Nephron progenitor cell (in vitro differentiated cells): Measurements from ENCODE around the gene CIAO2A.

Experiments used
- DNase-seq: peaks from one replicate; pipeline ENCODE4 v3.0.0; 2021
- H3K27ac Mint-ChIP-seq: 2 replicates; pipeline ENCODE4 v1.8.0; 2021; ENCODE audit warnings: mild to moderate bottlenecking, moderate library complexity, mixed read lengths
- H3K27me3 Mint-ChIP-seq: 2 replicates; pipeline ENCODE4 v1.8.0; 2021; ENCODE audit warnings: mild to moderate bottlenecking, low read depth, mixed read lengths; ENCODE audit not compliant: poor library complexity
- H3K36me3 Mint-ChIP-seq: 2 replicates; pipeline ENCODE4 v1.8.0; 2021; ENCODE audit warnings: low read depth, mixed read lengths
- H3K4me1 Mint-ChIP-seq: 2 replicates; pipeline ENCODE4 v1.8.0; 2021; ENCODE audit warnings: mixed read lengths
- H3K4me3 Mint-ChIP-seq: 2 replicates; pipeline ENCODE4 v1.8.0; 2021; ENCODE audit warnings: mild to moderate bottlenecking, moderate library complexity, mixed read lengths
- H3K9me3 Mint-ChIP-seq: 2 replicates; pipeline ENCODE4 v1.8.0; 2021; ENCODE audit warnings: mild to moderate bottlenecking, moderate library complexity, mixed read lengths
- TF ChIP-seq, protein P1 (sequence below): fragments of 200-600 bp; sonication (generic); IDR thresholded peaks from 2 replicates; pipeline ENCODE4 v1.5.0; 2021; ENCODE audit warnings: antibody characterized with exemption

The CIAO2A gene

DNA sequence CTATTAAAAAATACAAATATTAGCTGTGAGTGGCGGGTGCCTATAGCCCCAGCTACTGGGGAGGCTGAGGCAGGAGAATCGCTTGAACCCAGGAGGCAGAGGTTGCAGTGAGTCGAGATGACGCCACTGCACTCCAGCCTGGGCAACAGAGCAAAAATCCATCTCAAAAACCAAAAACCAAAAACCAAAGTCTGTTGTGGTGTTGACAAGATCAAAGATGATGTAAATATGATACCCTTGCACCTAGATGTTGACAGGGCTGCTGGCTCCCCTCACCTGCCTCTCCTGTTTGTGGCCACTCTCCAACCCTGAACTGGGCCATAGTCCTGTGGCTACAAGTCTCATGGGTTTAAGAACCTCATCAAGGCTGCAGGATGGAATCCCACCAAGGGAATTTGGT, 63.5 kb downstream of the CIAO2A start:
- Mint-ChIP-seq H3K27me3 (peaks cover 10% of the 10 kb centered on the region), H3K4me1 (no peaks in the 10 kb centered on the region)

DNA sequence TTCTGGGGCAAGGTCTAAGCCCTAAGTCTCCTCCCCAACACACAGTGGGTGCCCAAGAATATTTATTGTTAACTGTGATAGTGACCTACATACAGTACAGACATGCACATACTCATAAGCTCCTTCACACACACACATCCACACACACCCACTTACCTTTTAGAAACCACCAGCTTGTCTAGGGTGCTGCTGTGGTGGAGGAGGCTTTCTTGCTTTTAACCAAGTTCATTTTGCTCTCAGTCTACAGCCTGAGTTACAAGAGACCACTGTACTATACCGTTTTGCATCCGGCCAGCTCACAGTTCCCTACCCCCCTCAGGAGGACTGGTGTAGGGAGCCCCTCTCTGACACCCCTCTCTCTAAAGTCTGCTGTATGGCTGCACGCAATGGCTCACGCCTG, 64.0 kb downstream of the CIAO2A start:
- no peaks in the 10 kb centered on the region for H3K4me1 Mint-ChIP-seq
- TF ChIP-seq, protein P1, sequence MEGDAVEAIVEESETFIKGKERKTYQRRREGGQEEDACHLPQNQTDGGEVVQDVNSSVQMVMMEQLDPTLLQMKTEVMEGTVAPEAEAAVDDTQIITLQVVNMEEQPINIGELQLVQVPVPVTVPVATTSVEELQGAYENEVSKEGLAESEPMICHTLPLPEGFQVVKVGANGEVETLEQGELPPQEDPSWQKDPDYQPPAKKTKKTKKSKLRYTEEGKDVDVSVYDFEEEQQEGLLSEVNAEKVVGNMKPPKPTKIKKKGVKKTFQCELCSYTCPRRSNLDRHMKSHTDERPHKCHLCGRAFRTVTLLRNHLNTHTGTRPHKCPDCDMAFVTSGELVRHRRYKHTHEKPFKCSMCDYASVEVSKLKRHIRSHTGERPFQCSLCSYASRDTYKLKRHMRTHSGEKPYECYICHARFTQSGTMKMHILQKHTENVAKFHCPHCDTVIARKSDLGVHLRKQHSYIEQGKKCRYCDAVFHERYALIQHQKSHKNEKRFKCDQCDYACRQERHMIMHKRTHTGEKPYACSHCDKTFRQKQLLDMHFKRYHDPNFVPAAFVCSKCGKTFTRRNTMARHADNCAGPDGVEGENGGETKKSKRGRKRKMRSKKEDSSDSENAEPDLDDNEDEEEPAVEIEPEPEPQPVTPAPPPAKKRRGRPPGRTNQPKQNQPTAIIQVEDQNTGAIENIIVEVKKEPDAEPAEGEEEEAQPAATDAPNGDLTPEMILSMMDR, result no peak
- H3K27ac Mint-ChIP-seq, result peak overlapping the region; percentile 67
- no peaks in the 10 kb centered on the region for H3K36me3 Mint-ChIP-seq
- H3K9me3 Mint-ChIP-seq, result no peaks in the 10 kb centered on the region
- H3K4me3 Mint-ChIP-seq, result no peak overlapping the region
- no peak for DNase-seq
- H3K27me3 Mint-ChIP-seq, result peaks cover 10% of the 10 kb centered on the region

More for the DNA sequence above, 63.5 kb downstream of the CIAO2A start:
- no peak overlapping the region for H3K27ac Mint-ChIP-seq
- TF ChIP-seq, protein P1, result no peak
- no peak overlapping the region for H3K4me3 Mint-ChIP-seq
- no peaks in the 10 kb centered on the region for H3K36me3 Mint-ChIP-seq
- no peaks in the 10 kb centered on the region for H3K9me3 Mint-ChIP-seq
- no peak for DNase-seq

DNA sequence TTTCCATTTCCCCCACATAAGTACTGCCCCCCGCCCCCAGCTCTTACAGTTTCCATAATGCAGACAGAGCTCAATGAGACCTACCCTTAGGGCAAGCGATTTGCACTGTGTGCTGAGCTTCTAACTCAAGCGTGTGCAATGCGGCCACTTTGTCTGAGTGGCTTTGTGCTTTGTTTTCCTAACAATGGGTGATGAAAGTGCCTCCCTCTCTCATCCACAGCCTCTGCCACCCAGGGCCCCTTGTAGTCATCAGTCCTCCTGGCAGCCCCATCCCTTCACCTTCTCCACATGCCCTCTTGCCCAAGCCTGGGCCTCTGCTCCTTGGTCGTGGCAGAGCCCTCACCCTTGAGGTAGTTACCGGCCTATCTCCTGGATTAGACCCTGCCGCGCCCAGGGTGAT, 64.5 kb downstream of the CIAO2A start:
- no peak for DNase-seq
- H3K27ac Mint-ChIP-seq, result peak overlapping the region; percentile 67
- no peaks in the 10 kb centered on the region for H3K36me3 Mint-ChIP-seq
- TF ChIP-seq, protein P1, result no peak
- H3K4me1 Mint-ChIP-seq, result no peaks in the 10 kb centered on the region
- peaks cover 14% of the 10 kb centered on the region for H3K27me3 Mint-ChIP-seq
- no peak overlapping the region for H3K4me3 Mint-ChIP-seq
- no peaks in the 10 kb centered on the region for H3K9me3 Mint-ChIP-seq

DNA sequence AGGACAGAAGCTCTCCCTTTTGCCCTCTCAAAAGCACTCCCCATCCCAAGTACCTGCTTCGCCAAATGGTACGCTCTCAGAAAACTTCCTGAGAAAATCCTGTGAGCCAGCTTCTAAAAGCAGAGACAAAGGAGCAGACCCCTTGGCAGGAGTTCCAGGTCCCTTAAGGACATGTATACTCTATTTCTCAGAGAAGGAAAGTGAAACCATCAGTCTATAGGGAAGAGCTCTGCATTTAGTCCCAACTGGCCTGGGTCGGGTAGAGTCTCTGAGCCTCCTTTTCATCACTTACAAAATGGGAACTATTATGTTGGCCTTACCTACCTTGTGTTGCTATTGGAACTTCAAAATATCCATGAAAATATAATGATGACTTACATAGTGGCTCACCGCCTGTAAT, 67.0 kb downstream of the CIAO2A start:
- Mint-ChIP-seq H3K9me3 (no peaks in the 10 kb centered on the region), H3K4me1 (peaks cover 13% of the 10 kb centered on the region), H3K4me3 (no peak overlapping the region), H3K27me3 (peaks cover 18% of the 10 kb centered on the region), H3K36me3 (no peaks in the 10 kb centered on the region), H3K27ac (no peak overlapping the region)
- no peak for DNase-seq
- TF ChIP-seq, protein P1, result no peak

DNA sequence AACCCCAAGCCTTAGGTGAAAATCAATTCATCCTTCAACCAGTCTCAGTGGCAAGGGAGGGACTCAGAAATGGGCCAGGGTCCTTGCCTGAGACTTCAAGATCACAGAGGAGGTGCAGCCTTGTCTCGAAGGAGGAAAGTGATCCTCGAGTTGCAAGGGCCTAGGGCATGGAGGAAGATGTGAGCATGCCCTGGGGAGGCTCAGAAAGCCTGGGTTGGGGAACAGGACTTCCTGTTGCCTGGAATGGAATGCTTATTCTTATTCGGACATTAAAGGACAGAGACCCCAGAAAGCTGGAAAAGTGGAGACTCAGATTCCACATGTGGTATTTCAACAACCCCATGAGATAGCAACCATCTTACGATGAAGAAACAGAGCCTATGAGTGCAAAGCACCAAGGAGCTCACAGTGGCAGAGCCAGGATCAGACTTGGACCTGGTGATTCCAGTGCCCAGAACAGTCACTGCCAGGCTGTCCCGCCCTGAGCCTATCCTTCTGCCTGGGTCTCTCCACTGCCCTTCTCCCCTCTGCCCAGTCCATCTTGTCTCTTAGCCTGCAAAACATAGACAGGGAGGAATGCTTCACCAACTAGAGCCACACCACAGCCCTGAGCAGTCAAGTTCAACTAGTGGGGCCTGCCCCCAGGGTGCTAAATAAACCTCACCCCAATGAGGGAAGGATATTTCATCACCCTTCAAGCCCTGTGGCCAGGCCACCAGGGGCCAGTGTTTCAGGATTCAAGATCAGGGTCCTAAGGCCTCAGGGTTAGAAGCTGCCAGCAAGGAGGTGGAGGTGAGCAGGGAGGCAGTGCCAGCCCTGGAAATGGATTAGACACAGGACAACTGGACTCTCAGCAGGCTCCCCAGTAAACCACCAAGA, 69.2 kb downstream of the CIAO2A start:
- no peak overlapping the region for H3K27ac Mint-ChIP-seq
- peaks cover 9% of the 10 kb centered on the region for H3K36me3 Mint-ChIP-seq
- peaks cover 18% of the 10 kb centered on the region for H3K27me3 Mint-ChIP-seq
- H3K9me3 Mint-ChIP-seq, result peaks cover 10% of the 10 kb centered on the region
- H3K4me1 Mint-ChIP-seq, result peaks cover 13% of the 10 kb centered on the region
- TF ChIP-seq, protein P1, result no peak
- no peak overlapping the region for H3K4me3 Mint-ChIP-seq
- no peak for DNase-seq

DNA sequence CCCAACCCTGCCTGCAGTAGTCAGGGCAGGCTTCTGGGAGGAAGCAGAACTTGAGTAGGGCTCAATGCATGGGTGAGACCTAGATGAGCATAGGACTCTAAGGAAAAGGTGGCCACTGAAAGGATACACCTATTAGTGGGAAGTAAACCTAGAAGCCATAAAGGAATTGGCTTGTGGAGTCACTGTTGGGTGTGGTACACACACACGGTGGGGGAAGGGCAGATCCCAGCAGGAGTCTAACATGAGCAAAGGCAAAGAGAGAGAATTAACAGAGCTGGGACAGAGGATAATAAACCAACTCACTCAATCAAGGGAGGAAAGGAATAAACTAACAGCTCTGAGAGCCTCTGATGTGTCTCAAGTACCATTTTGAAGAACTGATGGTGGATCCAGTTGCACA, 70.4 kb downstream of the CIAO2A start:
- no peak overlapping the region for H3K27ac Mint-ChIP-seq
- DNase-seq, result no peak
- peaks cover 10% of the 10 kb centered on the region for H3K9me3 Mint-ChIP-seq
- H3K36me3 Mint-ChIP-seq, result peaks cover 9% of the 10 kb centered on the region
- H3K27me3 Mint-ChIP-seq, result peaks cover 15% of the 10 kb centered on the region
- no peak overlapping the region for H3K4me3 Mint-ChIP-seq
- peaks cover 13% of the 10 kb centered on the region for H3K4me1 Mint-ChIP-seq
- TF ChIP-seq, protein P1, result no peak
